HG02571 (cell line): ENCODE data around the gene PPARD.
"Not testable (repeated sequence)": the region's sequence is repeated elsewhere in the genome, so short reads cannot be mapped to it uniquely, and the experiment has no call there.

Source experiments
- ATAC-seq: cut with Tn5 transposase; IDR thresholded peaks from one replicate; pipeline ENCODE4 v1.9.1; 2021; ENCODE audit warnings: mild to moderate bottlenecking, moderate library complexity; ENCODE audit not compliant: unreplicated experiment

The PPARD gene

GRCh38 chr6:35312076-35312800, 30.1 kb upstream of the PPARD start:
- no peak for ATAC-seq

- no peak for ATAC-seq
Measured at GRCh38 chr6:35312807-35313206, 29.6 kb upstream of the PPARD start.

- ATAC-seq, result no peak
Measured at GRCh38 chr6:35317483-35318195, 24.7 kb upstream of the PPARD start.

GRCh38 chr6:35318196-35319171, 23.9 kb upstream of the PPARD start:
- ATAC-seq, result no peak

- no peak for ATAC-seq
Measured at GRCh38 chr6:35319346-35320030, 22.9 kb upstream of the PPARD start.

- ATAC-seq, result no peak
Measured at GRCh38 chr6:35320031-35320410, 22.3 kb upstream of the PPARD start.

GRCh38 chr6:35321091-35321490, 21.3 kb upstream of the PPARD start:
- ATAC-seq, result no peak

GRCh38 chr6:35327349-35328027, 14.9 kb upstream of the PPARD start:
- no peak for ATAC-seq

- no peak for ATAC-seq
Measured at GRCh38 chr6:35328108-35328723, 14.1 kb upstream of the PPARD start.

GRCh38 chr6:35328965-35329364, 13.4 kb upstream of the PPARD start:
- ATAC-seq, result not testable (repeated sequence)

- ATAC-seq, result no peak
Measured at GRCh38 chr6:35330541-35331119, 11.7 kb upstream of the PPARD start.

GRCh38 chr6:35332074-35332887, 10.1 kb upstream of the PPARD start:
- not testable (repeated sequence) for ATAC-seq

- no peak for ATAC-seq
Measured at GRCh38 chr6:35341557-35341956, 801 bp upstream of the PPARD start.

GRCh38 chr6:35343092-35343834, 905 bp downstream of the PPARD start:
- ATAC-seq, result no peak

GRCh38 chr6:35343835-35344550, 1.6 kb downstream of the PPARD start:
- ATAC-seq, result no peak

GRCh38 chr6:35351422-35351821, 9.1 kb downstream of the PPARD start:
- no peak for ATAC-seq

- ATAC-seq, result no peak
Measured at GRCh38 chr6:35352735-35353134, 10.4 kb downstream of the PPARD start.
